Limb (tissue), 2 donors: ENCODE results near the gene CPLX1.

ENCODE experiments used
- DNase-seq, 2 donors: peaks; one replicate each; pipeline ENCODE4 v3.0.0-alpha.2; 2016; ENCODE audit errors: extremely low spot score in 2 of 2

Gene CPLX1

DNA sequence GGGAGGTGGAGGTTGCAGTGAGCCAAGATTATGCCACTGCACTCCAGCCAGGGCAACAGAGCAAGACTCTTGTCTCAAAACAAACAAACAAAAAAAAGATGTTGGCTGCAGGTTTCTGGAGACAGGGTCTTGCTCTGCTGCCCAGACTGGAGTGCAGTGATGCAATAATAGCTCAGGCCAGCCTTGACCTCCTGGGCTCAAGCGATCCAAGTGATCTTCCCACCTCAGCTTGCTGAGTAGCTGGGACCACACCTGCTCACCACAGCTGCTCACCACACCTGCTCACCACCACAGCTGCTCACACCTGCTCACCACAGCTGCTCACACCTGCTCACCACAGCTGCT is 29.9 kb upstream of the CPLX1 start:
- no peak for DNase-seq

DNA sequence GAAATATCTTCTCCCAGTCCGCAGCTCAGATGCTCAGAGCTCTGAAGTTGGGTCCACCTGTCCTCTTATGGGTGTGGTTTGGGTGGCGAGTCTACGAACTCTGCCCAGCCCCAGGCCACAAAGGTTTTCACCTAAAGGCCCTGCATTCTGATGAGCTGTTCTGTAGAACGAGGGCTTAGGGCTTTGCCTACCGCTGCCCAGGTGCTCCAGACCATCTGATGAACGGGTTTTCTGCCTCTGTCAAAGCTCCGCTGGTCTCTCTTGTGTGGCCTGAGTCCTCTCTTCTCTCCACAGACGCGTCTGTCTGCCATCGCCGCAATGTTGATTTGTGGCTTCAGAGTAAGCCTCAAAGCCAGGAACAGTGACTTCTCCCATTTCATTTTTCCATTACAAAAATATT is 28.4 kb upstream of the CPLX1 start:
- DNase-seq, result no peak

DNA sequence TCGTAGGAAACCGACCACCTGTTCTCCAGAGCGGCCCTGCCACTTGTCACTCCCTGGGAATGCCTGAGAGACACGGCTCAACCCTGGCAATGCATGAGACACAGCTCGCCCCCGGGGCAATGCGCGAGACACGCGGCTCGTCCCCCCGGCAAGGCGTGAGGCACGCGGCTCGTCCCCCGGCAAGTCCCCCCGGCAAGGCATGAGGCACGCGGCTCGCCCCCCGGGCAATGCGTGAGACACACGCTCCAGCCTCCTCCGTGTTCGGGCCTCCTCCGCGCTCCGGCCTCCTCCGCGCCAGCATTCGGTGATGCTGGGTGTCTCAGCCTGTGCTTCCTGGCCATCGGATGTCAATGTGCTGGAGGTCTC is 27.5 kb upstream of the CPLX1 start:
- no peak for DNase-seq

DNA sequence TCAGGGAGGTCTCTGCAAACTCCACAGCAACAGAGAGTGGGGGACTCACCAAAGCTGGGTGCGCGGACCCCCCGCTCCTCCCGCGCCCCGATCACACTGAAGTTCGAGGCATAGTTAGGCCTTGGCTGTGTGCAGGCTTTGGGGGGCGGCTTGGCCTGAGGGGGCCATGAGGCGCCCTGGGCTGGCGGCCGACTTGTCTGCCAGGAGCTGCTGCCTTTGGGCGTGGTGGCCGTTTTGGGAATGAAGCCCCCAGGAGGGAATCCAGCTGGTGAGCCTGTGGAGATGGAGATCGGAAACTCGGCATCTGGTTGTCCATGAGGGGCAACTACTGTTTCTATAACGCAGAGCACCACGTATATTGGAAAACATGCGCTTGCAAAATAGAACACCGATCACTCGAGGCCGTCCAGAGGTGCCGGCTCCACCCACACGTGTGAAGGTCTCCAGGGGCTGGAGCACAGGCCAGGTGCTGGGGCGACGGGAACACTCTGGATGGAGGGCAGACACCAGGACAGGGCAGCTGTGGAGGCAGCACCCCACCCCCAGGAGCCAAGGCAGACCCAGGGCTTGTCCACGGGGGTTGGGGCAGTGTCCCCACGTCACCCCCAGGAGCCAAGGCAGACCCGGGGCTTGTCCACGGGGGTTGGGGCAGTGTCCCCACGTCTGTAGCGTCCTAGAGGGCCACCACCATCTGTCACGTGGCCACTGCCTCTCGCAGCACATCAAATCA is 25.9 kb upstream of the CPLX1 start:
- no peak for DNase-seq

DNA sequence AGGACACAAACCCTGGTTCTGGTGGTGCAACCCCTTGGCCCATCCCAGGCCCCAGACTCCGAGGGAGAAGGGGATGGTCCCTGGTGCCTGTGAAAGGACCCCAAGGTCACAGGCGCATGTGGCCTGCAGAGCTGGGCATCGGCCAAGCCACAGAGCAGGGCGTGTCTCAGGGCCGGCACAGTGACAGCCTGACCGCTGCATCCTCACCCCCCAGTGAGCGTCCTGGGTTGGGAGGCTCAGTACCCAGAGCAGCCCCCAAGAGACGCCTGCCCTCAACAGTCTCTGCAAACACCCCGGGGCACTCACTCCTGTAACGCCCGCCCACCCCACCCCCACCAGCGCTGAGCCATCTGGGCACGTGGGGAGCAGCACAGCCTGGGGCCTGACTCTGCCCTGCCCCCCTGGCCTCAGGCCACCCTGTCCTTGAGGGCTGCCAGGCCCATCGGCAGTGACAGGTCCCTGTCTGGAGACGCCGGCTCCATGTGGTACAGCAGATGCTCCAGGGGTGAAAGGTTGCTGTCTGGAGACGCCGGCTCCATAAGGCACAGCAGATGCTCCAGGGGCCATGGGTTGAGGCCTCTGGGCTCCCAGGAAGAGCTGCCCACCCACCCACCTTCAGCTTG is 24.5 kb upstream of the CPLX1 start:
- no peak for DNase-seq

DNA sequence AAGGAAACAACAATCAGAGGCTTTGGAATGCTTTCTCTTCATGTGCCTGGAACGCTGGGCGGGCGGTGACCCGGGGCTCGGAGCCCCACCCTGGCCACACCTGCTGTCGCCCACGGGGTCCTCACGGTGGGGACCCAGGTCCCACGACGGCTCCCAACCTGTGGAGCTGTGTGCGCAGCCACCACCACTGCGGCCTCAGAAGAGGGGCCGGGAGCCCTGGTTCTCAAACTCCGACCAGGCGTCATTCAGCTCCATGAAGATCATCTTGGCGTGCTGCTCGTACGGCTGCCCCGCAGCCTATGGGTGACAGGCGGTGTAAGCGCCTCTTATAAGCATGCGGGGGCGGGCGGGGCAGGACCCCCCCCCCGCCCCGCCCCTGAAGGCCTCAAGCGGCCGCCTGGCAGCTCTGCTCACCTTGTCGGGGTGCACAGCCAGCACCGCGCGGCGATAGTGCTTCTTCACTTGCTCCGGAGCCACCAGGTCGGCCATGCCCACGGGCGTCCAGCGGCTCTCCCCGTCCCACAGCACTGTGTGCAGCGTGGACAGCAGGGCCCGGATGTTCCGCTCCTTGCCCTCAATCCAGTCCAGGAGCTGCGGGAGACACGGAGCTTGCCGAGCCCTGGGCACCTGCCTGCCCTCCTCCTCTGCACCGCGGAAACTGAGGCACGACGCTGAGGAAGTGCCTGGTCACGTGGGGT is 23.7 kb upstream of the CPLX1 start:
- DNase-seq, result no peak

DNA sequence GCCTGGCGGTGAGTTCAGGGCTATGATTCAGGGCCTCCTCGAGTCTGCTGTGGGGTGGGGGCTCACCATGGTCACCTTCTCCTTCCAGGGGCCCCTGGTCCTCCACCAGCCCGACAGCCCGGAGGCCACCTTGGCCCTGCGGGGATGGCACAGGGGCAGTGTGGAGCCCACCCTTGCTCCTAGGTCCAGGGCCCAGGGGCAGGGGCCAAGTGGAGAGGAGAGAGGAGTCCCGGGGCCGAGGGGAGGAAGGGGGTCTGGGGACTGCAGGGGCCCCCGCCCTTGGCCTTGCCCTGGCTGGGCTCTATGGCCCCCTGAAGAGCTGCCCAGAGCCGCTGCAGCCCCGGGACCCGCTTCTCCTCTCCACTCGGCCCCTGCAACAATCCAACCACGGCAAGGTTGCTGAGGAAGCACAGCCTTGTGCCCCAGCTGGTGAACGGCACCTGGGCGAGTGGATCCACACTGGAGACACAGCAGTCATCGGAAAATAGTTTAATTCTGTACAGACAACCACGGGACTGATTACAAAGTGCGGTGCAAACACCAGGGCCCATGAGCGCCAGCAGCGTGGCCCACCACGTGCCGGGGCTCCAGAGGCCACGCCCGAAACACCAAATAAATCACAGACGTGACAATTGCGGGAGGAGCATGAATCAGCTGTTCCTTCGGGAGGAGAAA is 23.0 kb upstream of the CPLX1 start:
- DNase-seq, result no peak

DNA sequence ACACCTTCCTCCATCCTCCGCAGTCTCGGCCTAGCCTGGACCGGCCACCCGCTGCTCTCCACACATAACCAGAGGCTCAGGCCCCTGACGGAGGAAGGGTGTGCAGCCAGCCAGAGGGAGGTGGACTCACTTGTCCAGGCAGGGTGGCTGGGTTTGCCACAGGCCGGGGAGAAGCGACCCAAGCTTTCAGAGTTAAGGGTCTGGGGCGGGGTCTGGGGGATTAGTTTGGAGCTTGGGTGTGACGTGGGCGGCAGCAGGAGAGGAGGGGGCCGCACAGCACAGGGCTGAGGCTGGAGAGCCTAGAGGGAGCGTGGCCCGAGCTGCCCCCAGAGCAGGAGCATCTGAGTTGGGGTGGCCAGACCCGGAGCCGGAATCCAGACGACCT is 22.4 kb upstream of the CPLX1 start:
- DNase-seq, result no peak

DNA sequence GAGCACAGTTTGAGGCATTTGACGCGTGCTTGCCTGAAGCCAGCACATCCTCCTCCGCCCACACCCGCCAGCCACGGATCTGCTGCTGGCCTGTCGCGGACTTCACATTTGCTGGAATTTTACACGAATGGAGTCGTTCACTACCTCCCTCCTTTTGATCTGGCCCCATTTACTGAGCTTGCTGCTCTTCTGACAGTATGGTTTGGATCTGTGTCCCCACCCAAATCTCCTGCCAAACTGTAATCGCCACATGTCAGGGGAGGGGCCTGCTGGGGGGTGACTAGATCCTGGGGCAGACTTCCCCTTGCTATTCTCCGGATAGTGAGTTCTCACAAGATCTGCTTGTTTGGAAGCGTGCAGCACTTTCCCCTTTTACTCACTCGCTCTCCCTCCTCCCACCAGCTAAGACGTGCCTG is 19.9 kb upstream of the CPLX1 start:
- no peak for DNase-seq

DNA sequence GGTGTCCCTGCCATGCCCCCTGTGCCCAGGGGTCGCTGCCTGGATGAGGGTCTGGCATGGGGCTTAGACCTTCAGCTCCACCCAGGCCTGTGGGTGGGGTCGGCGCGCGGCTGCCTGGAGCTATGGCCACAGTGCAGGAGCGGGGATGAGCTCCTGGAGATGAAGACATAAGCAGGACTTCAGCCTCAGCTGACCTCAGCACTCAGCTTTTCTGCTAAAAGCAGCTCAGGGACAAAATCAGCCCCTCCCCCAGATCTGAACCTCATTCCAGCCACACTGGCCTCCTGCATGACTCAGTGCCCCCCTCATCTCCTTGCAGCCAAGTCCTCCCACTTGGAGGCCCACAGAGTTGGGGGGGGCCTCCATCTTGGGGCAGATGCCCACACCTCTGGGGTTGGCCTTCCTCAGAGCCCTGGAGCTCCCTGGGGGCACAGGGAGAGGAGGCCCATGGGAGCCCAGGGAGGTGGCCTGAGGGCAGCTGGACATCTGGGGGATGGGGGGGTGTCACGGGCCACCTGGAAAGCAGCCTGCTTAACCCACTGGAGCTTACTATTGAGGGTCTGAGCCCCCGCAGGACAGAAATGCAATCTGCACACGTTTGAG is 19.4 kb upstream of the CPLX1 start:
- DNase-seq, result no peak

DNA sequence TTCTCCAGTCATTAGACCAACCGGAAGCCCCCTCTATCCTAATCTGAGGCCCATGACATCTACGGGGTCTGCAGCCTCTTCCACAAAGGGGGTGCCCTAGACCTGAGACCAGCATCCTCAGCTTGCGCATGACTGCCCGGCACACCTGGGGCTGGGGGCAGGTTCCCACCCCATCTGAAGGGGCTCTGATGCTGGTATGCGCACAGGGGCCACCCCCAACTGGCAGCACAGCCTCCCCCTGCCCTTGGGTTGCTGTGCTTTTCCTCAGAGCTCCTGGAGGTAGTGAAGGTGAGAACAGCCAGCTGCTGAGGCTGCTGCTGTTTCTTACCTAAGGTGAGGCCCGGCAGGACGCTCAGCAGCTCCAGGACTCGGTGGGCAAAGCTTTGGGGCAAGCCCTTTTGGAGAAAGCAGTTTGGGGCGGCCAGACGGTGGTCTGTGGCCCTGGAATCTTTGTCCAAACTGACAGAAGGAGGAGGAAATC is 18.9 kb upstream of the CPLX1 start:
- DNase-seq, result no peak

DNA sequence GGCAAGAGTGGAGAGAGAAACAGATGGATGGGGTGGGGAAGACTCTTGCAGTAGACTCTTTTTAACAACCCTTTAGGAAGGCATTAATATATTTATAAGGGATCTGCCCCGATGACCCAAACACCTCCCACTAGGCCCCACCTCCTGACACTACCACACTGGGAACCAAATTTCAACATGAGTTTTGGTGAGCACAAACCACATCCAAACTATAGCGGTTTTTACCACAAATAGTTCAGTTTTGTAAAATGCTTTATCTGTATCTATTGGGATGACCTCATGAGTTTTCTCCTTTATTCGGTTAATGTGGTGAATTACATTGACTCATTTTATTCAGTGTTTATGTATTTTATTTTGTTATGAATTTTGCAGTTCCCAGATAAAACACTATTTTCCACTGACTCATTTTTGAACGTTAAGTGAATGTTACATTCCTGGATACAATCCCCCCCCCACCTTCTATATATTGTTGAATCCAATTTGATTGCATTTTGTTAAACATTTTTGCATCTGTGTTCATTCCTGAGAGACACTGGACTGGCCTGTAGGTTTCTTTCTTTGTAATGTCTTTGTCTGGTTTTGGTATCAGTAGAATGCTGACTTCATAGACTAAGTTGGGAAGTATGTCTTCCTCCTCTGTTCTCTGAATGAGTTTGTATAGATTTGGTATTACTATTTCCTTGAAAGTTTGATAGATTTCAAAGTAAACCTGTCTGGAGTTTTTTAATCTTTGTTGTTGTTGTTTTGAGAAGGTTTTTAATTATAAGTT is 13.9 kb upstream of the CPLX1 start:
- no peak for DNase-seq

DNA sequence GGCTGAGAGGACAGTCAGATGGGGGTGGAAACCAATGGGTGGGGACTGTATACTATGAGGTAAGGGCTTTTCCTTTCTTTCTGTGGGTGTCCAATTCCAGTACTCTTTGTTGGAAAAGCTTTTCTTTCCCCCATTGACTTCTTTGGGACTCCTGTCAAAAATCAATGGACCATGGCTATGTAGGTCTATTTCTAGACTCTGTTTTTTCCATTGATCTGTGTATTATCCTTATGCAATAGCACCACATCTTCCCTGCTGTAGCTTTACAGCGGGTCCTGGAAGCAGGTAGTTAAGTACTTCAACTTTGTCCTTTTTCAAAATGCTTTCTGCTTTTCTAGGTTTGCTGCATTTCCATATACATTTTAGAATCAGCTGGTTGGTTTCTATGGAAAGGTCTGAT is 11.8 kb upstream of the CPLX1 start:
- no peak for DNase-seq

DNA sequence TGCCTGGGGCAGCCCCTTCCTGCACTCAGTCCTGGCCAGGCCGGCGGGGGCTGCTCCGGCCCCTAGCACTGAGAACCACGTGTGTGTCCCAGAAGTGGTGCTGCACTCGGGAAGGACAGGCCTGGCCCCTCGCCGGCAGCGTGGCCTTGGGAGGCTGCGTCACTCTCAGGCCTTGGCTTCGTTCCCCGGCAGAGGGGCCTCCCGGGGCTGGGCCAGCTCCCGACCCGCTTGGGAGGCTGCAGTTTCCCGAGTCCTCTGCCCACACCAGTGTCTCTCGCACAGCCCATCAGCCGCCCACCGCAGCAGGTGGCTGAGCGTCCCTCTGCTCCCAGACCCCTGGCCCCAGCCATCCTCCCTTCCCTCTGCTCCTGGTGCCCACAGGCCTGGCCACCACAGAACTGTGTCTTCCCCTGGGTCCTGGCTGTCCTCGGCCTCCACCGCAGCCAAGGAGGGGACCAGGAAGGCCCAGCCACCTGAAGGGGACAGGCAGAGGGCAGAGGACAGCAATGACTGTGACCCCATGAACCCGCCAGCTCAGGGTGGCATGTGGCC is 10.9 kb upstream of the CPLX1 start:
- DNase-seq, result no peak

DNA sequence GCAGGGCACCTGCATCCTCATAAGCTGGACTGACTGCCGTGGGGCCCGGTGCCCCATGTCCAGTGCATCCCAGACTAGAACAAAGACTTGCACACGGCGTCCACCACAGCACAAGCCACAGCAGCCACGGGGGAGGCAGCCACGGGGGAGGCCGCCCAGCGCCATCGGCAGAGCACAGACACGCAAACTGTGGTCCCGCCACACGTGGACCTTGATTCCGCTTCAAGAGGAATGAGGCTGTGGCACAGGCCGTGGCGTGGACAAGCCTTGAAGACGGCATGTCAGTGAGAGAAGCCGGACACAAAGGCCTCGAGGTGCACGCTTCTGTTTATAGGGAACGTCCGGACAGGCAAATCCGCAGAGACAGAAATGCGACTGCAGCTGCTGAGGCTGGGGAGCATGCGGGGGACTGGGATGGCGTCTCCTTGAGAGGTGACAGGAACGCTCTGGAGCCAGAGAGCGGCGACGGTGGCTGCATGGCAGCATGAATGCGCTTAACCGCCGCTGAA is 10.1 kb upstream of the CPLX1 start:
- DNase-seq, result no peak

DNA sequence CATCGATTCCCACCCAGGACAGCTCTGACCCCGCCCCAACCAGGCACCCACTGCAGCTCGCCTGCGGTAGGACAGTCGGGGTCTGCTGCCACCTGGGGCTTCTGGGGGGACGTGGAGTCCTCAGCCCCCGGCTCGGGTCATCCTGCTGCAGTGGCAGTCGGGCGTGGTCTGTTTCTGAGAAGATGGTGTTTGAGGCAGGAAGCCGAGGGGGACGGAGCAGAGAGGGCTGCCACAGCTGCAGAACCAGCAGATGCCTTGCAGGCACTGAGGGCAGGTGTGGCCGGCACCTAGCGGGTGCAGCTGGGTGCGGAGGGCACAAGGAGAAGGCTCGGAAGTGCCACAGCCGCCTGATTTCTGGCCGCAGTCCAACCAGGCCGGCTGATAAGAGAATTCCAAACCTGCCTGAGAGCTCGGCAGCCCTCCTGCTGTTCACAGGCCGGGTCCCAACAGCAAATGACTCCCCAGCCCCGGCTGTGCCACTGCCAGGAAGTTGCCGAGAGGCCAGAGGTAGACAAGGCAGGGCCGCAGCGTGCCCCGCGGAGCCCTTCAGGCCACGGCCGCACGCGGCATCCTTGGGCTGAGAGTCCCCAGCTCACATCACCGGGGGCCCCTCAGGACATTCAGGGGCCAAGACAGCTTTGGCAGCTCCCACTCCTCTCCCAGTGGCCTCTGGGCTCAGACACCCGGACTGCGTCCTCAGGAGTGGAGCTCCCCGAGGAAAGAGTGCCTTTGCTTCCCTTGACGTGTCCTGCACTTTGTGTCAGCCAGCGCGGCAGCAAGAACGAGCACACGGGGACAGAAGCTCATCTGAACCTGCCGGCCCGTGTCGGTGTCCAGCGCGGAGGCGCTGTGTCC is 9.4 kb upstream of the CPLX1 start:
- DNase-seq, result peak in 1 of 2 donors; percentile 27

DNA sequence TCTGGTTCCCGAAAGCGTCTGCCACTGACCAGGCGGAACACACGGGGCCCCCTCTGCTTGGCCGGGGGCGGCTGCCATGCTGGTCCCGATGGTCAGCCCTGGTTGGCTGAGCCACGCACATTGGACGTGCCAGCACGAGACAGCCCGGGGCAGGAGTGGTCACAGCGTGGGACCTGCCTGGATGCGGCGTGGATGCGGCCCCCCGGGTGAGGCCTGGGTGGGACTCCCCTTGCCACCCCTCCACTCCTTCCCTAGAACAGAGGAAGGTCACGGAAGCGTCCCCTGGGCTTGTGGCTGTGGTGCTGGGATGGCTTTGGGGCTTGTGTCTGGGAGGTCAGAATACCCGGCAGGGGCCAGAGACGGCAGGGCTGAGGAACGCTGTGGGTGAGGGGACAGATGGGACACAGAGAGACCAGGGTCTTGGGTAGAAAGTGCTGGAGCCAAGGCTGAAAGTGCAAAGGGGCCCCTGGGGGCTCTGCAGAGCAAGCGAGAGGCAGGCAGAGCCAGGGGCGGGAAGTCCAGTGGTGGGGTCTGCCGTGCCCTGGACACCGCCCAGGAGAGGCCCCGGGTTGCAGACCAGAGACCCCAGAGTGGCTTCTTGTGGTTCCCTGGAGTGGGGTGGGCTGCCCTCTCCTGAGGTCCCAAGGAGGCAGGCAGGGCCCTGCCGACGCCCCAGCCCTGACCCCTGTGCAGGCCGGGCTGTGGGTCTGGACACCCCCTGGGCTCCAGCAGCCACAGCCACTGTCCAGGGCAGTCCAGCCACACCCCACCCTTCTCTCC is 8.6 kb upstream of the CPLX1 start:
- peak in 1 of 2 donors; percentile 25 for DNase-seq

DNA sequence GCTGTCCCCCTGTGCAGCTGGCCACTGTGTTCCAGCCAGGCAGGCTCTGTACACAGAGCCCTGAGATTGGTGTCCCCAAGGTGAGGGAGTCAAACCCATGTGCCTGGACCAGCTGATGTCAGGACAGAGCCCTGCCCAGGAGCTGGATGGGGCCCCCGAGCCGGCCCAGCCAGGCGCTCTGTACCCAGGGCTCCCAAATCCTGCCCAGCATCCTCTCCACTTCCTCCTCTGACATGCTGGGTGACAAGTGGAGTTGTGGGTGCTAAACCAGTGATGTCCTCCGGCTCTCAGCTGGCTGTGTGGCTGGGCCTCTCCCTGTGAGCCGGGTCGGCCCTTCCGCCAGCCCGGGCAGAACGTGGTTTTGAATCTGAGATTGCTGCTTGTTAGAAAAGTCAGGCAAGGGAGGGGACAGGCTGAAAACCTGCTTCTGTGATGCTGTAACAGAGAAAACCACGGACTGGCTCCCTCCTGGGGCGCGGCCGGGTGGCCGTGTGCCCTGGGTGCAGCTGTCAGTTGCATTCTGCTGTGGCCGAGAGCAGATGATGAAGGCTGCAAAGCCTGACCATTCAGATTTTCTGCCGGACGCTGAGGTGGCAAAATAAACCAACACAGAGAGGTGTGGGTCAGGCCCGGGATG is 7.9 kb upstream of the CPLX1 start:
- DNase-seq, result peak in 1 of 2 donors; percentile 19
